Measurements from ENCODE around the gene SLC38A5. TPM values are rescaled to one million over a fixed set of nuclear protein-coding genes. Genes with fewer than 3 reads are reported as not detected.
A peak's percentile ranks its signal among the peaks of the same experiment; 100 is the strongest.
"Not testable (repeated sequence)": the region's sequence is repeated elsewhere in the genome, so short reads cannot be mapped to it uniquely, and the experiment has no call there.

The SLC38A5 gene
- 146 and 147 TPM in 2 replicates for total RNA-seq

GRCh38 chrX:48470110-48470832 lies at the start of gene SLC38A5:
Gene SLC38A5, minus strand, starts transcription at chrX:48470260. Its CDS starts 2,336 bp downstream, at chrX:48467924.
- Mint-ChIP-seq H3K27ac (peak within 1 kb of the TSS; percentile 93), H3K36me3 (ENCODE audit: low read depth) (peaks cover 31% of the 10 kb centered on the region), H3K27me3 (ENCODE audit: low read depth) (no peaks in the 10 kb centered on the region), H3K4me3 (ENCODE audit: low read depth) (peak within 1 kb of the TSS; percentile 93), H3K4me1 (ENCODE audit: low read depth) (peaks cover 25% of the 10 kb centered on the region), H3K9me3 (no peaks in the 10 kb centered on the region)
- no peak for DNase-seq (ENCODE audit: low spot score)
- intact Hi-C loops (cut with micrococcal nuclease): no loop called here

- Mint-ChIP-seq H3K36me3 (ENCODE audit: low read depth) (peaks cover 28% of the 10 kb centered on the region), H3K27ac (peak overlapping the region; percentile 35), H3K4me1 (ENCODE audit: low read depth) (peaks cover 24% of the 10 kb centered on the region)
- intact Hi-C loops (cut with micrococcal nuclease); H3K27me3 Mint-ChIP-seq (ENCODE audit: low read depth); H3K9me3 Mint-ChIP-seq; DNase-seq (ENCODE audit: low spot score); H3K4me3 Mint-ChIP-seq (ENCODE audit: low read depth): not testable (repeated sequence)
These were observed 49.4 kb upstream of the SLC38A5 start for GRCh38 chrX:48519481-48519880.

GRCh38 chrX:48516987-48517386 lies 46.9 kb upstream of the SLC38A5 start:
- H3K9me3 Mint-ChIP-seq: no peaks in the 10 kb centered on the region
- no peaks in the 10 kb centered on the region for H3K27me3 Mint-ChIP-seq (ENCODE audit: low read depth)
- no peak for DNase-seq (ENCODE audit: low spot score)
- intact Hi-C loops (cut with micrococcal nuclease): no loop called here
- H3K36me3 Mint-ChIP-seq (ENCODE audit: low read depth): peaks cover 20% of the 10 kb centered on the region
- peaks cover 21% of the 10 kb centered on the region for H3K4me1 Mint-ChIP-seq (ENCODE audit: low read depth)
- H3K27ac Mint-ChIP-seq: no peak overlapping the region
- H3K4me3 Mint-ChIP-seq (ENCODE audit: low read depth): no peak overlapping the region

GRCh38 chrX:48516285-48516684 lies 46.2 kb upstream of the SLC38A5 start:
- Mint-ChIP-seq H3K9me3 (no peaks in the 10 kb centered on the region), H3K4me1 (ENCODE audit: low read depth) (peaks cover 24% of the 10 kb centered on the region), H3K36me3 (ENCODE audit: low read depth) (peaks cover 21% of the 10 kb centered on the region), H3K27me3 (ENCODE audit: low read depth) (no peaks in the 10 kb centered on the region), H3K4me3 (ENCODE audit: low read depth) (no peak overlapping the region), H3K27ac (no peak overlapping the region)
- DNase-seq (ENCODE audit: low spot score): no peak
- intact Hi-C loops (cut with micrococcal nuclease): no loop called here

GRCh38 chrX:48515842-48516241 lies 45.8 kb upstream of the SLC38A5 start:
- Mint-ChIP-seq H3K36me3 (ENCODE audit: low read depth) (peaks cover 22% of the 10 kb centered on the region), H3K9me3 (no peaks in the 10 kb centered on the region), H3K27ac (no peak overlapping the region), H3K4me3 (ENCODE audit: low read depth) (no peak overlapping the region), H3K4me1 (ENCODE audit: low read depth) (peaks cover 23% of the 10 kb centered on the region), H3K27me3 (ENCODE audit: low read depth) (no peaks in the 10 kb centered on the region)
- DNase-seq (ENCODE audit: low spot score): no peak
- intact Hi-C loops (cut with micrococcal nuclease): no loop called here

GRCh38 chrX:48514868-48515460 lies 44.9 kb upstream of the SLC38A5 start:
- H3K36me3 Mint-ChIP-seq (ENCODE audit: low read depth): peaks cover 21% of the 10 kb centered on the region
- no peak for DNase-seq (ENCODE audit: low spot score)
- no peaks in the 10 kb centered on the region for H3K9me3 Mint-ChIP-seq
- H3K27ac Mint-ChIP-seq: no peak overlapping the region
- intact Hi-C loops (cut with micrococcal nuclease): no loop called here
- peaks cover 22% of the 10 kb centered on the region for H3K4me1 Mint-ChIP-seq (ENCODE audit: low read depth)
- no peak overlapping the region for H3K4me3 Mint-ChIP-seq (ENCODE audit: low read depth)
- no peaks in the 10 kb centered on the region for H3K27me3 Mint-ChIP-seq (ENCODE audit: low read depth)

- Mint-ChIP-seq H3K27me3 (ENCODE audit: low read depth) (no peaks in the 10 kb centered on the region), H3K9me3 (no peaks in the 10 kb centered on the region), H3K4me1 (ENCODE audit: low read depth) (peaks cover 26% of the 10 kb centered on the region), H3K36me3 (ENCODE audit: low read depth) (peaks cover 21% of the 10 kb centered on the region), H3K27ac (no peak overlapping the region), H3K4me3 (ENCODE audit: low read depth) (no peak overlapping the region)
- intact Hi-C loops (cut with micrococcal nuclease): no loop called here
- no peak for DNase-seq (ENCODE audit: low spot score)
These were observed 44.2 kb upstream of the SLC38A5 start for GRCh38 chrX:48514126-48514806.

- Mint-ChIP-seq H3K9me3 (no peaks in the 10 kb centered on the region), H3K36me3 (ENCODE audit: low read depth) (peaks cover 20% of the 10 kb centered on the region), H3K27ac (no peak overlapping the region), H3K27me3 (ENCODE audit: low read depth) (no peaks in the 10 kb centered on the region), H3K4me1 (ENCODE audit: low read depth) (peaks cover 26% of the 10 kb centered on the region), H3K4me3 (ENCODE audit: low read depth) (no peak overlapping the region)
- no peak for DNase-seq (ENCODE audit: low spot score)
- intact Hi-C loops (cut with micrococcal nuclease): no loop called here
These were observed 43.6 kb upstream of the SLC38A5 start for GRCh38 chrX:48513670-48514069.

- H3K4me3 Mint-ChIP-seq (ENCODE audit: low read depth): no peak overlapping the region
- no peak for DNase-seq (ENCODE audit: low spot score)
- H3K4me1 Mint-ChIP-seq (ENCODE audit: low read depth): peaks cover 26% of the 10 kb centered on the region
- intact Hi-C loops (cut with micrococcal nuclease): no loop called here
- H3K27me3 Mint-ChIP-seq (ENCODE audit: low read depth): no peaks in the 10 kb centered on the region
- no peaks in the 10 kb centered on the region for H3K9me3 Mint-ChIP-seq
- no peak overlapping the region for H3K27ac Mint-ChIP-seq
- peaks cover 20% of the 10 kb centered on the region for H3K36me3 Mint-ChIP-seq (ENCODE audit: low read depth)
These were observed 42.4 kb upstream of the SLC38A5 start for GRCh38 chrX:48512371-48512935.

GRCh38 chrX:48511560-48511959 lies 41.5 kb upstream of the SLC38A5 start:
- Mint-ChIP-seq H3K9me3 (no peaks in the 10 kb centered on the region), H3K4me1 (ENCODE audit: low read depth) (peaks cover 26% of the 10 kb centered on the region), H3K36me3 (ENCODE audit: low read depth) (peaks cover 20% of the 10 kb centered on the region), H3K4me3 (ENCODE audit: low read depth) (peak overlapping the region; percentile 3), H3K27ac (no peak overlapping the region), H3K27me3 (ENCODE audit: low read depth) (no peaks in the 10 kb centered on the region)
- no peak for DNase-seq (ENCODE audit: low spot score)
- intact Hi-C loops (cut with micrococcal nuclease): no loop called here

GRCh38 chrX:48509619-48510018 lies 39.6 kb upstream of the SLC38A5 start:
- H3K4me3 Mint-ChIP-seq (ENCODE audit: low read depth): peak overlapping the region; percentile 93
- peaks cover 22% of the 10 kb centered on the region for H3K4me1 Mint-ChIP-seq (ENCODE audit: low read depth)
- no peaks in the 10 kb centered on the region for H3K9me3 Mint-ChIP-seq
- H3K36me3 Mint-ChIP-seq (ENCODE audit: low read depth): peaks cover 12% of the 10 kb centered on the region
- DNase-seq (ENCODE audit: low spot score): no peak
- no peaks in the 10 kb centered on the region for H3K27me3 Mint-ChIP-seq (ENCODE audit: low read depth)
- peak overlapping the region; percentile 87 for H3K27ac Mint-ChIP-seq
- intact Hi-C loops (cut with micrococcal nuclease): loop anchor here (1.0 kb wide), 1 partner anchor 12 kb away; the partner anchor contains the start of gene EBP

- peak overlapping the region; percentile 87 for H3K27ac Mint-ChIP-seq
- peak overlapping the region; percentile 93 for H3K4me3 Mint-ChIP-seq (ENCODE audit: low read depth)
- H3K36me3 Mint-ChIP-seq (ENCODE audit: low read depth): peaks cover 12% of the 10 kb centered on the region
- H3K4me1 Mint-ChIP-seq (ENCODE audit: low read depth): peaks cover 22% of the 10 kb centered on the region
- no peak for DNase-seq (ENCODE audit: low spot score)
- H3K9me3 Mint-ChIP-seq: no peaks in the 10 kb centered on the region
- intact Hi-C loops (cut with micrococcal nuclease): loop anchor here (1.0 kb wide), 1 partner anchor 12 kb away; the partner anchor contains the start of gene EBP
- no peaks in the 10 kb centered on the region for H3K27me3 Mint-ChIP-seq (ENCODE audit: low read depth)
These were observed 39.2 kb upstream of the SLC38A5 start for GRCh38 chrX:48509245-48509590.

All from activated T-helper 2 cell treated with anti-CD3 and anti-CD28 coated beads, Interferon-gamma antibody, Interleukin-2, Interleukin-4, amounts not matched to agents 10 μg/mL and 5 μg/mL and 100 μg/mL, durations not matched to agents 14 hours and 24 hours and 36 hours (primary cell).